Measurements from ENCODE around the gene SRSF12.

DNA sequence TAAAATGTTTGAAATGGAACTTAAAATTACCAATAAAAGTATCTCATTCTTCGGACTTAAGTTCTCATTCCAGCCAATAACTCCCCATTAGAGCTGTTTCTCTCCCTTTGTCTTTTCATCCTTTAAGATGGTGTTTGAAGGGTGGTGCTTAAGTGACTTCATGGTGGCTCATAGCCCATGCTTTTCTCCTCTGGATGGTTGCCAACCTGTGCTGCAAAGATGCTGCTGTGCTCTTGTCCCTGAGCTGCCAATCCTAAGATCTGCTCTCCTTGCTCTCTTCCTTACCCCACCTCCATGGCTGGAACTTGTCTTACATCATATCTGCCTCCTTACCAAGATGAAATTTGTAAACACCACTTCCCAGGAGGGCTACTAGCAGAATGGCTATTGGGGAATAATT lies 68.9 kb downstream of the SRSF12 start:
- TF ChIP-seq, protein P1, sequence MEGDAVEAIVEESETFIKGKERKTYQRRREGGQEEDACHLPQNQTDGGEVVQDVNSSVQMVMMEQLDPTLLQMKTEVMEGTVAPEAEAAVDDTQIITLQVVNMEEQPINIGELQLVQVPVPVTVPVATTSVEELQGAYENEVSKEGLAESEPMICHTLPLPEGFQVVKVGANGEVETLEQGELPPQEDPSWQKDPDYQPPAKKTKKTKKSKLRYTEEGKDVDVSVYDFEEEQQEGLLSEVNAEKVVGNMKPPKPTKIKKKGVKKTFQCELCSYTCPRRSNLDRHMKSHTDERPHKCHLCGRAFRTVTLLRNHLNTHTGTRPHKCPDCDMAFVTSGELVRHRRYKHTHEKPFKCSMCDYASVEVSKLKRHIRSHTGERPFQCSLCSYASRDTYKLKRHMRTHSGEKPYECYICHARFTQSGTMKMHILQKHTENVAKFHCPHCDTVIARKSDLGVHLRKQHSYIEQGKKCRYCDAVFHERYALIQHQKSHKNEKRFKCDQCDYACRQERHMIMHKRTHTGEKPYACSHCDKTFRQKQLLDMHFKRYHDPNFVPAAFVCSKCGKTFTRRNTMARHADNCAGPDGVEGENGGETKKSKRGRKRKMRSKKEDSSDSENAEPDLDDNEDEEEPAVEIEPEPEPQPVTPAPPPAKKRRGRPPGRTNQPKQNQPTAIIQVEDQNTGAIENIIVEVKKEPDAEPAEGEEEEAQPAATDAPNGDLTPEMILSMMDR (IDR thresholded peaks at IDR 0.05): no peak
- no peak for TF ChIP-seq POLR2AphosphoS5 (IDR thresholded peaks at IDR 0.05)

All from prostate gland (tissue), 2 donors.